GM18870 (cell line): Measurements from ENCODE around the gene NELFA.

ENCODE experiments used
- ATAC-seq: cut with Tn5 transposase; IDR thresholded peaks from one replicate; pipeline ENCODE4 v1.9.1; 2021; ENCODE audit warnings: moderate library complexity; ENCODE audit not compliant: unreplicated experiment

The NELFA gene

GRCh38 chr4:2008921-2009650, at the start of gene NELFA:
NELFA (minus strand) TSS chr4:2008974; CDS start chr4:2008959, 15 bp downstream.
- peak; percentile 79 for ATAC-seq

DNA sequence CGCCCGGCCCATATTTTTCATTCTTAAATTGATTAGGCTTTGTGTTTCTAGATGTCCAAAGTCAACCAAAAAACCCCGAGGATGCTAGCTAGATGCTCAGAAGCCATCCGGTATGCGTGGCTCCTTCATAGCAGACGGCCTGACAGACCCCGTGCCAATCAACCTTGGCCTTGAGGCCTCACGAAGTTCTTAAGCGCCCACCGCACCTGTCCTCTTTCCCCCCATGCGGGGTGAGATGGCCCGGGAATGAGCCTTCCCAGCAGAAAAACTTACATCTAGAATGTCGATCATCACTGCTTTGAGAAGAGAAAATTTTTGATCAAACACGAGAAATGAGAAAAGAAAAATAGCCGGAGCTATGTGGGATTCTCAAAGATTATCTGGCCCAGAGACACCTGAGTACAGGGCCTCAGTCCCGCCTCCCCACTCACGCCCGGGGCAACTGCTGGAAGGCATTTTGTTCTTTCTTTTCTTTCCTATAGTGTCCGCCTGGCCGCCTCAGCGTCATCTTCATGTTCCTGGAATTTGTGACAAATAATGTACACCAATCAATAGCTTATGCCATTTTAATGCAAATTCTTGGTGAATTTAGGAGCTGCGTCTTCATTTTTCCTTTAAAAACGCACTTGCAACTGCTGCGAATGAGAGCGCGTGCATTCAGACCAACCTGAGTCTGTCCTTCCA, 48.8 kb upstream of the NELFA start:
- ATAC-seq = no peak

- ATAC-seq = no peak
These were observed 45.4 kb upstream of the NELFA start for GRCh38 chr4:2054217-2054616.

DNA sequence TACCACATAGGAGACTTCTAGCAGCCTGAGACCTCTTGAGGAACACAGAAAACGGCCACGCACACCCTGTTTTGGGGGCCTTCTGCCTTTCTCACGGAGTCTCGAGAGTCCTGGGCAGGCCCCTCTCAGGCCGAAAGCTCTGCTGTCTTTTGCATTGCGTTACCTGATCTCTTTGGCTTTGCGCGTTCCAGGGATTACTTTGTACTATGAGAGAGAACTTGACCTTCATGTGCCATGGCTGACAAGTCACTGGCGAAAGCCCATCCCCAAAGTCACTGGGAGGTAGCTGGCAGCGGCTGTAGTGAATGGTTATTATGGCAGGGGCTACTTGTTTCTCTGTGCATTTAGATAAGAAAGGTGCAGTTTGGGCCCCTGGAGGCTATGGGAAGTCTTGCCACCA, 42.3 kb upstream of the NELFA start:
- ATAC-seq = no peak

DNA sequence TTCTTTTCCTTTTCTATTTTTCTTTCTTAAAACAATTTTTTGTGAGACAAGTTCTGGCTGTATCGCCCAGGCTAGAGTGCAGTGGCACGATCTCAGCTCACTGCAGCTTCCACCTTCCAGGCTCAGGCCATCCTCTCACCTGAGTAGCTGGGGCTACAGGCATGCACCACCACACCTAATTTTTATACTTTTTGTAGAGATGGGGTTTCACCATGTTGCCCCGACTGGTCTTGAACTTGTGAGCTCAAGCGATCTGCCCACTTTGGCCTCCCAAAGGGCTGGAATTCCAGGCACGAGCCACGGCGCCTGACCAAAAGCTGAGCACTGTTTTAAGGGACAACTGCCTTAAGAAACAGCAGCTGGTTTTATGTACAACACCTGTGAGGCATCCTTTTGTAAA, 41.0 kb upstream of the NELFA start:
- no peak for ATAC-seq

GRCh38 chr4:2049381-2049780, 40.6 kb upstream of the NELFA start:
- no peak for ATAC-seq

- ATAC-seq = no peak
These were observed 40.1 kb upstream of the NELFA start for GRCh38 chr4:2048831-2049230.

GRCh38 chr4:2047781-2048581, 39.2 kb upstream of the NELFA start:
- ATAC-seq = no peak

- no peak for ATAC-seq
These were observed 38.4 kb upstream of the NELFA start for GRCh38 chr4:2047031-2047660.

DNA sequence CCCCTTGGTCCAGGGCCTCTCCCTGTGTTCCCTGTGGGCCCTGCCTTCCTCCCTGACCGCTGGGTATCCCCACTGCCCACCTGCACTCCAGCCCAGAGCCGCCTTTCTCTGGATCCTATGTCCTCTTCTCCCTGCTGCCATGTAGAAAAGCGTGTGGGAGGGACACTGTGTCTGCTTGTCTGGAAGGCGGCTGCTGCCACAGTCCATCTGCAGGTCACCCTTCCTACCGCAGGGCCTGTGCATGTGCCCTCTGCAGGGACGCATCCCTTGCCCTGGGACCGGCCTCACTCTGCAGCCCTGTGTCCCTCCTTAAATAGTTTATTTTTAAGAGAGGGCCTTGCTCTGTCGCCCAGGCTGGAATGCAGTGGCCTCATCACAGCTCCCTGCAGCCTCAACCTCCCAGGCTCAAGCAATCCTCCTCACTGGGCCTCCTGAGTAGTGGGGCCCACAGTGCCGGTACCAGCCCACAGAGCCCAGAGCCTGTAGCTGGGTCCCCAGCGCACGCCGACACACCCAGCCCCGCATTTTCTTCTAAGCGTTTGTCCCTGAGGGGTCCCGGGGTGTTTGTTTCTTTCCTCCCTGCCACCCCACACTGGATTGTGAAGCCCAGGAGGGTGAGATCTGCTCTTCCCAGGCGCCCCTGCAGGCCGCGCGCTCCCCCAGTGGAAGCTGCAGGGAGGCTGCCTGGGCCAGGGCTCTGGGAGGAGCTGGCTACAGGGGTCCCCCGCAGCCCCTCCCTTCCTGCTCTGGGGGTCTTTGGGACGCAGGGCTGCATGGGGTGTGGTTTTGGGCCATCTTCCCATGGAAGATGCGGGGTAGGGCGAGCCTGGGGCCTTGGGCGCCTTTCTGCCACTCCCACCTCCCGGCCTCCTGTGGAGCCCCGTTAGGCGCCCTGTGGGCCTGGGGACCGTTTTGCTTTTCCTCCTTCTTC, 37.5 kb upstream of the NELFA start:
- no peak for ATAC-seq

GRCh38 chr4:2045518-2045951, 36.8 kb upstream of the NELFA start:
- ATAC-seq = no peak

DNA sequence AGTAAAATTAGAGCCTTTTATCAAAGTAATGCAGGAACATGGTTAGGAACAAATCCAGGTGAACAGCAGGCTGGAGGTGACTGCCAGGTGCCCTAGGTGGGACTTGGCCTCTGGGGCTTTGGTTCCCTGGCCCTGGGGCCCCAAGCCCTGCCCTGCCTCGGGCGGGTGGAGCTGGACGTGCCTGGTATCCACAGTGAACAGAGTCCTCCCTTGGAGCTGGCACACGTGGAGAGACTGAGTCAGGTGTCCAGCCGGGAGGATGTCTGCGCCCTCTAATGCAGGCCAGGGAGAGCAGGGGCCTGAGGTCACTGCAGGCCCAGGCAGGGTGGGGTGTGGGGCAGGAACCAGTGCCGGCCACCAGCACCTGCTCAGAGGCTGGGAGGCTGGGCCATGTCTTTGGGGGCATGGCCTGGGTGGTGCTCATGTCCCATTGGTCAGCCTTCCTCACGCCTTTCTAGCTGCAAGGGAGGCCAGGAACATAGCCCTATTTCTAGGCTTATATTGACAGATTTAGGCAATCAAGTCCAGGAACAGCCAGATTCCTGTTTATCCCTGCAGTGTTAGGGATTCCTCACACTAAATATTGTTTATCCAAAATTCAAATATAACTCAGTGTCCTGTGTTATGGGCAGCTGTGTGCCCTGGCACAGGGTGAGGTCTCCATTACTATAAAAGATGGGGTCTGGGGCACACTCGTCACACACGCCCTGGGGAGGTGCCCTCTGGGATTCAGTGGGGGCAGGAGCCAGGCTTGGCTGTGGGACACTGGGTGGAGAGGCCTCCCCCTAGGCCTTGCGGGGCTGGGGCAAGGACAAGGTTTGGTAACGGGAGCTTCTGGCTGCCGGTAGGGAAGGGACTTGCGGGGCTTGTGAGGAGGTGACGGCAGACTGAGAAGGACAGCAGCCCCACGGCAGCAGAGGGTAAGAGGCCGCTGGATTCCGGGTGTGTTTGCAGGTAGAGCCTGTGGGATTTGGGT, 36.1 kb upstream of the NELFA start:
- no peak for ATAC-seq

GRCh38 chr4:2044119-2044485, 35.3 kb upstream of the NELFA start:
- no peak for ATAC-seq

DNA sequence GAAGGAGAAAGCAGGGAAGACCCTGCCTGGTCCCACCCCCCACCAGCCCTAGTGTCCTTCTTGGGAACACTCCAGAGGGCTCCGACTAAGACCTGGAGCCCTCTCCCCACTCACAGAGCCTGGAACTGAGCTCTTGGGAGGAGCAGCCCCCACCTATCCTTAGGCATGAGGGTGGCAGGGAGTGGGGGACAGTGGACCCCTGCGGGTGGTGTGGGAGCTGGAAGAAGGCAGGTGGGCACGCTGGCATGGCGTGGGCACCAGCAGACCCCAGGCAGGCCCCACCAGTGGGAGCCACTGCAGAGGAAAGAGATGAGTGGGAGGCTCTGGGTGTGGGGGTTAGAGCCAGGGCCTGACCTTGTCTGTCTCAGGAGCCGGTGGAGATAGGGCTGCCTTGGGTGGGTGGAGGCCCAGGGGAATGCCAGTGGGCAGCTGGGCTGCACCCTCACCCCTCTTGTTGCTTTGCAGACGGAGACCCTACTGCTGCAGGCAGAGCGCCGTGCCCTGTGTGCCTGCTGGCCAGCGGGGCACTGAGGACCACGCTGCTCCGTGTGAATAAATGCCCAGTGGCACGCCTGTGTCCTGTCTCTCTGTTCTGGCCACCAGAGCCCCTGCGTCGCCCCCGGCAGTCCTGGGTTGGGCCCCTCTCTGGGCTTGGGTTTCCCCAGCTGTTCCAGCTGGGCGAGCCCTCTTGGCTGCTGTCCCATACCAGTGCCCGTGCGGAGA, 34.8 kb upstream of the NELFA start:
- no peak for ATAC-seq

GRCh38 chr4:2042947-2043395, 34.2 kb upstream of the NELFA start:
- no peak for ATAC-seq

DNA sequence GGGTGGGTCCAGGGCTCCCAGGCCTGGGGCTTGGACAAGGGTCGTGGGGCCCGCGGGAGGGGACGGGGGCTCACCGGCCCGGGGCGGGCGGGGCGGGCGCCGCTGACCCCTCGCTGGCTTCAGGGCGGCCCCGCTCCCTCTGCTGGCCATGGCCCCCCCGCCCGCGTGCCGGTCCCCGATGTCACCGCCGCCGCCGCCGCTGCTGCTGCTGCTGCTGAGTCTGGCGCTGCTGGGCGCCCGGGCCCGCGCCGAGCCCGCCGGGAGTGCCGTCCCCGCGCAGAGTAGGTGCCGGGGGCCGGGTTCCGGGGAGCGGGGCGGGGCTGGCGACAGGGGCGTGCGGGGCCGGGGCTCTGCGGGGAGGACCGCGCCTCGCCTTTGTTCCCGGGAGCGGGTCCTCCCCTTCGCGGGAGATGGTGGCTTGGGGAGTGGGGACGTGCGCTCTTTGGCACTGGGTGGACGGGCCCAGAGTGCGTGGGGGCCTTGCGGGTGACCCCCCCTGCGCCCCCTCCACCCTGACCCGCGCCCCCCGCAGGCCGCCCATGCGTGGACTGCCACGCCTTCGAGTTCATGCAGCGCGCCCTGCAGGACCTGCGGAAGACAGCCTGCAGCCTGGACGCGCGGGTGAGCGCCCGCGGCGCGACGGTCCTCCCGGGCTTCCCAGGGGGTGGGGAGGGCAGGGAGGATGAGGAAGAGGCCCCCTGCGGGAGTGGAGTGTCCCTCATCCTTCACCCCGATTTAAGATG, 33.6 kb upstream of the NELFA start:
- ATAC-seq = no peak

- ATAC-seq = no peak
These were observed 32.7 kb upstream of the NELFA start for GRCh38 chr4:2041239-2042130.
